Suprapubic skin (tissue), 4 donors: ENCODE measurements around the gene TEAD1. TPM values are rescaled to one million over a fixed set of nuclear protein-coding genes. Genes with fewer than 3 reads are reported as not detected.

Source experiments
- DNase-seq, 2 donors: peaks; one replicate each; pipeline ENCODE4 v3.0.0-alpha.2; 2019; ENCODE audit warnings: low spot score in 2 of 2
- H3K27ac ChIP-seq: fragments of 200-600 bp; sonication (generic); one replicate; pipeline ENCODE4 v1.5.1; 2019
- H3K27me3 ChIP-seq: fragments of 200-600 bp; sonication (generic); one replicate; pipeline ENCODE4 v1.5.1; 2019
- H3K36me3 ChIP-seq: fragments of 200-600 bp; sonication (generic); one replicate; pipeline ENCODE4 v1.5.1; 2019
- H3K4me1 ChIP-seq: fragments of 200-600 bp; sonication (generic); one replicate; pipeline ENCODE4 v1.5.1; 2019
- H3K4me3 ChIP-seq: fragments of 200-600 bp; sonication (generic); one replicate; pipeline ENCODE4 v1.5.1; 2019; ENCODE audit warnings: mild to moderate bottlenecking
- H3K9me3 ChIP-seq: fragments of 200-600 bp; sonication (generic); one replicate; pipeline ENCODE4 v1.5.1; 2019
- EP300 ChIP-seq: sonication (generic); formaldehyde crosslinking; IDR thresholded peaks from one replicate; pipeline ENCODE4 v1.6.1; 2017; ENCODE audit warnings: antibody characterized with exemption
- POLR2A ChIP-seq, 2 donors: fragments of 450-650 bp; IDR thresholded peaks; one replicate each; pipeline ENCODE4 v1.6.1; 2017; ENCODE audit warnings: antibody characterized with exemption in 2 of 2, mild to moderate bottlenecking in 2 of 2, moderate library complexity in 2 of 2
- POLR2AphosphoS5 ChIP-seq, 3 donors: sonication (generic); formaldehyde crosslinking; IDR thresholded peaks; one replicate each; pipeline ENCODE4 v1.6.1; 2017; ENCODE audit warnings: antibody characterized with exemption in 3 of 3
- WGBS: methylation state at CpG from one replicate; pipeline ENCODE4 v1.1.5; 2018; 5-methylcytosine and 5-hydroxymethylcytosine counted together
- total RNA-seq, 4 donors: library from RNA; depleted of rRNA; stranded (reverse); fragments of >200 nt; gene quantifications; one replicate each; pipeline ENCODE4 v1.1.0, GENCODE V29; 2016
- TF ChIP-seq, protein P1 (sequence below), 2 donors: fragments of 200-600 bp in 1 of 2; fragments of 450-650 bp in 1 of 2; sonication (generic) in 1 of 2; IDR thresholded peaks; one replicate each; pipeline ENCODE4 v1.5.1; 2016 to 2019; ENCODE audit warnings: antibody characterized with exemption in 2 of 2, mild to moderate bottlenecking in 1 of 2, moderate library complexity in 1 of 2

TEAD1 gene
- total RNA-seq, 4 donors from 2014 or later = 60.3 to 84.8 (median 72.4) TPM

DNA sequence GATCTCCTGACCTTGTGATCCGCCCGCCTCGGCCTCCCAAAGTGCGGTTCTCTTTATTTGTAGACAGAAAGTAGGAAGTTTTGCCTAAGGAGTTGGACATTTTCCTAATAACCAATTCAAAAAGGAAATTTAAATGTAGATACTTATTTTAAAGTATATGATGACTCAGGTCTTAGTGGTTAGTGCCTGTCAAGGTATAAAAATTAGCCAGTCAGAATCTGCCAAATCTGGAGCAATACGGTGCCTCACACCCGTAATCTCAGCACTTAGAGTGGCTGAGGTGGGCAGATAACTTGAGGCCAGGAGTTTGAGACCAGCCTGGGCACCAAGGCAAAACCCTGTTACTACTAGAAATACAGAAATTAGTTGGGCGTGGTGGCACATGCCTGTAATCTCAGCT, 248.2 kb downstream of the TEAD1 start:
- Histone ChIP-seq H3K4me1 (no peaks in the 10 kb centered on the region), H3K27ac (no peak overlapping the region), H3K36me3 (peaks cover 12% of the 10 kb centered on the region), H3K9me3 (no peaks in the 10 kb centered on the region), H3K4me3 (no peak overlapping the region), H3K27me3 (no peaks in the 10 kb centered on the region)
- WGBS = 97% methylated on average over 7 of the region's 7 CpGs
- no peak for DNase-seq
- TF ChIP-seq POLR2AphosphoS5 (IDR thresholded peaks at IDR 0.05) (no peak), EP300 (no peak), POLR2A (IDR thresholded peaks at IDR 0.05) (no peak)
- TF ChIP-seq, protein P1, sequence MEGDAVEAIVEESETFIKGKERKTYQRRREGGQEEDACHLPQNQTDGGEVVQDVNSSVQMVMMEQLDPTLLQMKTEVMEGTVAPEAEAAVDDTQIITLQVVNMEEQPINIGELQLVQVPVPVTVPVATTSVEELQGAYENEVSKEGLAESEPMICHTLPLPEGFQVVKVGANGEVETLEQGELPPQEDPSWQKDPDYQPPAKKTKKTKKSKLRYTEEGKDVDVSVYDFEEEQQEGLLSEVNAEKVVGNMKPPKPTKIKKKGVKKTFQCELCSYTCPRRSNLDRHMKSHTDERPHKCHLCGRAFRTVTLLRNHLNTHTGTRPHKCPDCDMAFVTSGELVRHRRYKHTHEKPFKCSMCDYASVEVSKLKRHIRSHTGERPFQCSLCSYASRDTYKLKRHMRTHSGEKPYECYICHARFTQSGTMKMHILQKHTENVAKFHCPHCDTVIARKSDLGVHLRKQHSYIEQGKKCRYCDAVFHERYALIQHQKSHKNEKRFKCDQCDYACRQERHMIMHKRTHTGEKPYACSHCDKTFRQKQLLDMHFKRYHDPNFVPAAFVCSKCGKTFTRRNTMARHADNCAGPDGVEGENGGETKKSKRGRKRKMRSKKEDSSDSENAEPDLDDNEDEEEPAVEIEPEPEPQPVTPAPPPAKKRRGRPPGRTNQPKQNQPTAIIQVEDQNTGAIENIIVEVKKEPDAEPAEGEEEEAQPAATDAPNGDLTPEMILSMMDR (IDR thresholded peaks at IDR 0.05) = no peak

DNA sequence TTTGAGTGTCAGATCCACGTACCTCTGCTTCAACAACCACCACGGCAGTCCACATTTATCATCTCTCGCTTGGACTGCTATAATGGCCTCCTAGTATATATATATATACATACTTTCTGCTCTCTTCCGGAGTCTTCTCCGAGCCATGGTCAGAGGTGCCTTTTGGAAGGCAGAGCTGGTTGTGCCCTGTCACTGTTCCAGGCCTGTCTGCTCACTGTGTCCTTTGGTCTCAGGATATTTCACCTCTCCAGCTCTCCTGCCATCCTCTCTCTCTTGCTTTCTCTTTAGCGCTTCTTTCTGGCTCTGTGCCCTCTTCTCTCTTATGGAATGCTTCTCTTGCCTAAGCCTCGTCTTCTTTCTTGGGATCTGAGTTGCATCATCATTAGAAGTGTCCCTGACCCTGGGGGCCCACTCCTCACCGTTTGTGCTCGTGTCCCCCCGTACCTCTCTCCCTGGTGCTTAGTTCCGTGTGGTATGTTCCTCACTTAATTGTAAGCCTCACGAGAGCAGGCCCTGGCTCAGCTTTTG, 248.8 kb downstream of the TEAD1 start:
- TF ChIP-seq EP300 (no peak), POLR2AphosphoS5 (IDR thresholded peaks at IDR 0.05) (no peak), POLR2A (IDR thresholded peaks at IDR 0.05) (no peak)
- TF ChIP-seq, protein P1 (IDR thresholded peaks at IDR 0.05) = no peak
- Histone ChIP-seq H3K4me3 (no peak overlapping the region), H3K9me3 (no peaks in the 10 kb centered on the region), H3K27ac (no peak overlapping the region), H3K36me3 (peaks cover 12% of the 10 kb centered on the region), H3K27me3 (no peaks in the 10 kb centered on the region), H3K4me1 (no peaks in the 10 kb centered on the region)
- 88% methylated on average over 12 of the region's 12 CpGs for WGBS
- DNase-seq = no peak

DNA sequence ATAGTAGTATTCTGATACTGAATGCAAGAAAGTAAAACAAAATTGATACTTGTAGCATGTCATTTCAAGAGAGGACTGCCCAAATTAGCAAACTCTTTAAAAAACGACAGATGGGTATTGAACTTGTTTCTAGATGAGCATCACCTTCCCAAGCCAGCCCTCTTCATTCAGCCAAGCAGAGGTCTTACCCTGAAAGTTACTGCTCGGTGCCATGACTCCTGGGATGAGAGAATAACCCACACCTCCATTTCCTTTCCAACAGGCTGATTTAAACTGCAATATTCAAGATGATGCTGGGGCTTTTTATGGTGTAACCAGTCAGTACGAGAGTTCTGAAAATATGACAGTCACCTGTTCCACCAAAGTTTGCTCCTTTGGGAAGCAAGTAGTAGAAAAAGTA, 250.4 kb downstream of the TEAD1 start:
- no peak overlapping the region for H3K27ac ChIP-seq
- no peaks in the 10 kb centered on the region for H3K27me3 ChIP-seq
- no peak for DNase-seq
- no peaks in the 10 kb centered on the region for H3K9me3 ChIP-seq
- no peak overlapping the region for H3K4me3 ChIP-seq
- 86% methylated on average over 3 of the region's 3 CpGs for WGBS
- peaks cover 12% of the 10 kb centered on the region for H3K36me3 ChIP-seq
- no peaks in the 10 kb centered on the region for H3K4me1 ChIP-seq
- TF ChIP-seq POLR2AphosphoS5 (IDR thresholded peaks at IDR 0.05) (no peak), POLR2A (IDR thresholded peaks at IDR 0.05) (no peak), EP300 (no peak)
- TF ChIP-seq, protein P1 (IDR thresholded peaks at IDR 0.05) = no peak

DNA sequence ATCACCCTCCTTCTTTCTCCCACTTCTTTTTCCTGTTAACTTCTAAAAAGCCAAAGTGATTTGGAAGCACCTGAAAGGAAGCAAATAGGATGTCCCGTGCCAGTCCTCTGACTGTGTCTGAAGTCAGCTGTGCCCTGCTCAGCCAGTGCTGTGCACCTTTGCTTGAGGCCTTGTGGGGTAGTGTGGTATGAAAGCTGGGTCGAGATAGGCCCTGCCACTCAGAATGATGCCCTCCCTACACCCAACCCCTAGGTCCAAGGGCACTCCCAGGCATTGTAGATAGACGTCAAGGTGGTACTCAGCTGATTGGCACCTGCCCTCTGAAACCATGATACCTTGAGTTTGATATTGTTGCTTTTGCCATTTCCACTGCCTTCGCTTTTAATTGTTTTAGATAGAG, 251.3 kb downstream of the TEAD1 start:
- no peaks in the 10 kb centered on the region for H3K27me3 ChIP-seq
- no peaks in the 10 kb centered on the region for H3K4me1 ChIP-seq
- WGBS = 71% methylated on average over 4 of the region's 4 CpGs
- H3K27ac ChIP-seq = no peak overlapping the region
- no peak for DNase-seq
- peaks cover 12% of the 10 kb centered on the region for H3K36me3 ChIP-seq
- H3K9me3 ChIP-seq = no peaks in the 10 kb centered on the region
- TF ChIP-seq EP300 = no peak
- no peak for TF ChIP-seq POLR2AphosphoS5 (IDR thresholded peaks at IDR 0.05)
- TF ChIP-seq POLR2A (IDR thresholded peaks at IDR 0.05) = no peak
- TF ChIP-seq, protein P1 (IDR thresholded peaks at IDR 0.05) = no peak
- H3K4me3 ChIP-seq = no peak overlapping the region

DNA sequence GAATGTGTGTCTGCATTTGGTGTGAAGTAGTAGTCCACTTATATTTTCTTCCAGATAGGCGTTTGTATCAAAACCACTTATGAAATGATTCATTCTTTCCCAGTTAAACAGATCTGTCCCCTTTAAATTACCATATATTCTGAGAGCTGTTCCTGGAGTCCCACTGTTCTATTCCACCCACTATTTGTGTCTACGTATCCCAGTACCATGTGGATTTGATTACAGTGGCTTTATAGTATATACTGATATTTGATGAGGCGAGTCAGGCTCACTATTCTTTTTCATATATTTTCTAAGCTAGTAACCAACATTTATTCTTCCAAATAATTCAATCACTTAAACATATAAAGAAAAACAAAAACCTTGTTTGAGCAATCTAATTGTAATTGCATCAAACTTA, 253.0 kb downstream of the TEAD1 start:
- H3K4me3 ChIP-seq = no peak overlapping the region
- H3K9me3 ChIP-seq = no peaks in the 10 kb centered on the region
- no peaks in the 10 kb centered on the region for H3K4me1 ChIP-seq
- DNase-seq = no peak
- 83% methylated on average over 3 of the region's 3 CpGs for WGBS
- TF ChIP-seq, protein P1 (IDR thresholded peaks at IDR 0.05) = no peak
- TF ChIP-seq EP300 (no peak), POLR2AphosphoS5 (IDR thresholded peaks at IDR 0.05) (no peak), POLR2A (IDR thresholded peaks at IDR 0.05) (no peak)
- peaks cover 22% of the 10 kb centered on the region for H3K36me3 ChIP-seq
- no peaks in the 10 kb centered on the region for H3K27me3 ChIP-seq
- no peak overlapping the region for H3K27ac ChIP-seq
